HG02759 (cell line): Measurements from ENCODE around the gene MYL3.

Experiments
- ATAC-seq: cut with Tn5 transposase; IDR thresholded peaks from one replicate; pipeline ENCODE4 v1.9.1; 2021; ENCODE audit warnings: mild to moderate bottlenecking, moderate library complexity; ENCODE audit not compliant: unreplicated experiment

MYL3 gene

DNA sequence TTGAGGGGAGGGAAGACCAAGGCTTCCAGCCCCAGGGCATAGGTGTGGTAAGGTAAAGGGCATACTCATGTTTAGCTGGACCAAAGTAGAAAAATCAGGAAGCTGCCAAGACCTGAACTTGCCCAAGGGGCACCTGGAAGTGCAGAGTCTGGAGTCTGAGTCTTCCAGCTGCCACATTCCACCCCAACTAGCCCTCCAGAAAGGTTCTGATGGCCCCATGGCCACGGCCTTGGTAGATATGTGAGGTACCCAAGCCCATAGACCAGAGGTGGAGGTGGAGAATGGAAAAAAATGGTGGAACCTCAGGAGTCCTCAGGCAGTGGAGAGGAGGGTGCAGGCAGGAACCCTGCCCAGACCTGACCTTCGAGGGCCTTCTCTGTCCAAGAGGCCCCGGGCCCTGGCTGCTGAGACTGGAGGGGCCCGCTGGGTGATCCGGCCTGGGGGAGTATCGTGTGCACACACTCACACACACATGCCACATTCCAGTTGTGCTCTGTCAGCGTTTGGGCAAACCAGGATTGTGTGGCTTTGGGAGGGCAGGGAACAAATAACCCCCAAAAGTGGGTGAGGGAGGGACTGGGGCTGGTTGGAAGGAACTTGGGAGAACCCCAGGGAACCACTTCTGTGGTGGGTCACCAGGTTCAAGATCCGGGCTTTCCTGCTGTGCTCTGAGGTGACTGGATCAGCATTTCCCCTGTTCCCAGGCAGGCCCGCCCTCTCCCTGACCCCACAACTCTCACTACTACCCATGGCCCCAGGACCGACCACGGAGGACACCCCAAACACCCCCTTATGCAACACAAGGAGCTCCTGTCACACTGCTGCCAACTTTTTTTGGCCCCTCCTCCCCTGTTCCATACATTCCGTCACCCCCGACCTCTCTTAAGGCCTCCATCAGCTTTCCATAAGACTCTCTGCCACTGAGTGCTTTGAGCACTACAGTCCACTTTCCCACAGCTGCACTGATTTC is 11.6 kb downstream of the MYL3 start:
- no peak for ATAC-seq

DNA sequence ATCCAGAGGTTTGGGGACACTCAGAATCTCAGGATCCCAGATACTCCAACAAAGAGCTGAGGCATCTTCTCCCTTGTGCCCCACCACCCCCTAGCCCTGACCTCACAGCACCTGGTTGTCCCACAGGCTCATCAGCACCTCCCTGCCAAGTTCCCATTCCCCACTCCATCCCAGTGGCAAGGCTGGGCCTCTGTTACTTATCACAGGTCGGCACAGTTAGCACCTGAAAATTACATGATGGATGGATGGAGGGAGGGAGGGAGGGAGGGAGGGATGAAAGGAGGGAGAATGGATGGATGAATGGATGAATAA is 12.8 kb downstream of the MYL3 start:
- no peak for ATAC-seq

DNA sequence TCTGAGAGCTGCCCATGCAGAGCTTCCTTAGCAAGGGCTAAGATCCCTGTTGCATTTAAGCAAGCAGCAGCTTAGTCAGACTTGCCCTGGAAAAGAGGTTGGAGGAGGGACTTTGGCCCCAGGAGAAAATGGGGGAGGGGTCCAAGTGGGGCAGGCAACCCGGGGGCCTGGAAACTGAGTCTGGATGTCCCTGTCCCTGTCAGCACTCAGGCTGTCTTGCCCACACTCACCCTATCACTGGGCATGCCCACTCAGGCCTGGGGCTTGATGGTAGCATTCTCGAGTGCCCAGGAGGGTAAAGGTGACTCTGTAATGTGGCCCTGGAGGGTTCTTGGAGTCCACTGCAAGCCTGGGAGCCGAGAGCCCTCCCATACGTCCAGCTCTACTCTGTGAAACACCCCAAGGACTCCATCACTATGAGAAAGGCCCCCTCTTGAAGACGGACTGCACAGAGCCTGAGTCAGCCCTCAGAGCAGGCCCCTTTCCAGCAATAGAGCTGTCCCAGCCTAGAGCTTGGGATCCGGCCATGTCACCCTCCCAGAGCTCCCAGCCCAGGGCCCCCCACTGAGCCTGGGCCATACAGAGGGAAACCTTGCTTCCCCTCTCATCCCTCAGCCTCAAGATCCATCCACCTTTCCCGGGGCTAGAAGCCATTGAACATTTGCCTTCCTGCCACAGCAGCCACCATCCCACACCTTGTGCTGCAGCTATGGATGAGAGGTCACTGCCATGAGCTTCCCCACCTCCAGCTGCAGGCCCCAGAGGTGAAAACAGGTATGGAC is 13.4 kb downstream of the MYL3 start:
- ATAC-seq, result no peak

DNA sequence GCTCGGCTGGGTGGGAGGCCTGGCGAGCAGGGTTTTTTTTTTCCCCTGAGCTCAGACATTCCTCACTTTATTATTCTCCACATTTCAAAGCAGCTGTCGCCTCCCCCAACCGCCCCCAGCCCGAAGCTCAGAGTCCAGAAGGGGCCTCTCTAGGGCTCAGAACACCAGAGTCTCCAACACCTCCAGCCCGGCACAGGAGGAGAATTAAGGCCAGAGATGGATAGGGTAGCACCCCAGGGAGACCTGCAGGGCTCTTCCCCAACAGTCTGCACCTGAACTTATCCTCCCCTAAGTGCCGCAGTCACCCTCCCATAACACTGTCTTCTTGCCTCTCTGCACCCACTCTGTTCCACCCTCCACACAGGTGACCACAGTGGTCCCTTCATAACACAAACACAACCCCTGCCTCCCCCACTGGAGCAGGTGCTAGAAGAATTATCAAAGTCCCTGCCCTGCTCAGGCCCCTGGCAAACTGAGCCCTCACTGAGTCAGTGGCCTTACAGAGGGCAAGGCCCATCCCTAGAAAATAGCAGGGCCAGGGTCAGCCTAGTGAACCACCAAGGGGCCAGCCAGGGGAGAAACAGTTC is 14.1 kb downstream of the MYL3 start:
- no peak for ATAC-seq

DNA sequence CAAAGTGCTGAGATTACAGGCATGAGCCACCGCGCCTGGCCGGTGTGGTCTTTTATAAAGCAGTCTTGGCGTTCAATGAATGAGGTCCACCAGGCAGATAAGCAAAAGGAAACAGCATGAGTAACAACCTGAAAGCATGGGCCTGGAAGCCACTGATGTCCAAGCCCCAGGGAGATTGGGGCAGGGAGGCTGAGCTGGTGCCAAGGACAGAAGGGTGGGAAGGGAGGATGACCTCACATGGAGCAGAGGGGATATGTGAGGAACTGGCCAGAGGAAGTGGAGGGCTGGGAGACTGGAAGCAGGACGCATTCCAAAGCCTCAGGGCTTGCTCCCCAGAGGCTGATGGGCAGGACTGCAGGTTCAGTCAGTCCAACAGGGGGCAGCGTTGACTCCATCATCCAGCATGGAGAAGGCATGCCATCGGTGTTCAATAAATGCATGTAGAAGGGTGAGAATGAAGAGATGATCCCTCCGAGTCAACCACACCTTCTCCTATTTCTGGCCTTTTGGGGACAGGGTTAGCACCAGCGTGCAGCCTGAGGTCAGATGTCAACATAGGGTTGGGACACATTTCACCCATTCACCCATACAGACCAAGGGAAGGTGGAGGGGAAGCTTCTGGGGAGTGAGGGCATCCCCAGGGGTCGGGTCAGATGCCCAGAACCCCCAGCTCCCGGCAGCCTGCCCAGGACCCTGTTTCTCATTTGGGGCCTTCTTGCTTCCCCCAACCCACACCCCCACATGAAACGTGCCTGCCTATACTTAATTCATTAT is 14.8 kb downstream of the MYL3 start:
- ATAC-seq, result no peak

DNA sequence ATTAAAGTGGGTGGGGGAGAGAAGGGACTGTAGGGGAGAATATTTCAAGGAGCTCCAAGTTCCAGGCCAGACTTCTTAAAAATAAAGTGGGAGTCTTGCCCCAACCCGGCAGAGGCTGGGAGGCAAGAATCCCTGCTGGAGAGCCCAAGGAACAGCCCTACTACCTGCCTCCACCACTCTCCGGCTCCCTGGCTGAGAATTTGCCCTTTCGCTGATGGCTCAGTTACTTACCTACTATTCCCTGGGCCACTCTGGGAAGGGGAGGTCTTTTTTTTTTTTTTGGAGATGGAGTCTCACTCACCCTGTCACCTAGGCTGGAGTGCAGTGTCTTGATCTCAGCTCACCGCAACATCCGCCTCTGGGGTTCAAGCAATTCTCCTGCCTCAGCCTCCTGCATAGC is 15.5 kb downstream of the MYL3 start:
- ATAC-seq, result no peak

DNA sequence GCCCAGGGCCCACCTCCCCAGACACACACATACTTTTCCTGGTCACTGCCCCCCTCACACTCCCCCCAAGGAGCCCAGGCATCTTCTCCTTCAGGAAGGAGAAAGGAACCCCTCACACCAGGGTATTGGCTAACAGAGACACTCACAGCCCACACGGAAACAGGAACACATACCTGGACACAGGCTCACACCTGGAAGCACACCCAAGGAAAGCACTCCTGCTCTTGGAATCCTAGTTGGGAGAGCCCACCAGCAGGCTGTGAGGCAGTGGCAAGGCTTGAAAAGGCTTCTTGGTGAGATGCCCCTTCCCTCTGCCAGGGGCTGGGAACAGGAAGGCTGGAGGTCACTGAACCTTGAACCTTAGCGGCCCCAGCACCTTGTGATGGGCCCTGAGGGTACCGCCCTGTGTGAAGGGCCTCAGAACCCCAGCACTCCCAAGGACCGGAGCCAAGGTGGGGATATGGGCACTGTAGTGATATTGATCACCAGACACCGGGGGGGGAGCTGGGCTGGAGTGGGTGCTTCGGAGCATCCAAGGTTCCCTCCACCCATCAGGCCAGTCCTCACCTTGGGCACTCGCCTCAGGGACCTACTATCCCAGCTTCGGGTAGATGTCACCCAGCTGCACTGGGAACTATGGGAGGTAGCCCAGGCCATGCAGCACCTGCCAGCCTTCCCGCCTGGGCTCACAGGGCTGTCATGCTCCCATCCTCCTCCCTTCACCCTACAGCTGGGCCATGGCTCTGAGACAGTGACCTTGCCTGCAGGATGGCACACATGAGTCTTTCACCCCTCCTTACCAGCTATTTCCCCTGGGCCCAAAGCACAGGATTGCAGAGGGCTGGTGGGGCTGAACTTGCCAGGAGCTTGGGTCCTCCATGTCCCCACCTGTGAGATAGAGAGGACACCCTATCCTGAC is 16.4 kb downstream of the MYL3 start:
- ATAC-seq, result no peak

DNA sequence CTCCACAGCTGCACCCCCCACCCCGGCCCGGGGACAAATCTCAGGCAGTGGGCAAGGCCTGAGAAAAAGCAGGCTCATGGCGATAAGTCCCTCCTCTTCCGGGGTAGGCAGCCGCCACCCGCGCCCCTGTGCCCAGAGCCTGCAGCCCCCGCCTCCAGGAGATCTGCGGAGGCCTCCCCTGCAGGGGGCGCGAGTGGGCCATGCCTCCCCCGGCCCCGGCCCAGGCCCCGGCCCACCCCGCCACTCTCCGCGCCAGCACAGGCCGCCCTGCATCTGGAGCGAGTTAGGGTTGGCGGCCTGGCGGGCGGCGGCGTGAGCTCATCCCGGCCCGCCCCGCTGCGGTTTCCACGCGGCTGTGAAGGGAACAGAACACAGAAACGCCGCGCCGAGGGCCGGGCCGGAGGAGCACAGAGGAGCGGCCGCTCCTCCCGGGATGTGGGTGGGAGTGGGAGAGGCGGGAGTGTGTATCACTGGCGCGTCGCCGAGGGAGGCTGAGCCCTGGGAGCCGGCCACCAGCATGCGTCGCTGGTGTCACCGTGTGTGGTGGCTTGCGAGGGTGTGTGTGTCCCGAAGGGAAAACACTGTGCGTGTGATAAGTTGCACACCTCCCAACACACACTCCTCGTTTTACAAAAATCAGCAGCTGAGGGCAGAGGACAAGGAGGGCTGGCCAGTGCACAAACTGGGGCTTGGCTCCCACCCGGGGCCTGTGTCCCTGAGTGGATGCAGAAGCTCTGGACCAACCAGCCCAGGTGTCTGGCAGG is 17.2 kb downstream of the MYL3 start:
- peak; percentile 84 for ATAC-seq

DNA sequence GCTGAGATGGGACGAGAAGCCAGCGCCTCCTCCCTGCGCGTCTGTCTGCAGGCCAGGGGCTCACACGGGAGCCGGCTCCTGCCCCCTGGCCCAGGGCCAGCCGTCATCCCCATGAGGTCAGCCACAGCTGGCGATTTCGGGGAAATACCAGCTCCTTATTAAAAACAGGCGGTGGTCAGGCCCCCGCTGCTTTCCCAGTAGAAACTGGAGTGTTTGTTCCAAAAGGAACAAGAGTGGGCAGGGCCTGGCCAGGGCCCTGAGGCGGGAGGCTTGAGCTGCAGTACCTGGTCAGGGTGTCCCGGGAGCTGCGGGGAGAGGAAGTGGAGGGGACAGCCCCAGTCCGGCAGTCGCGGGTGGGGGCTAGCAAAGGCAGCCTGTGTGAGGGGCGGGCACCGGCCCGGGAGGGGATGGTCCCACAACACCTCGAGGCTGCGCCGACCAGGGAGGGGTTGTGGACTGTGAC is 17.8 kb downstream of the MYL3 start:
- peak; percentile 59 for ATAC-seq

DNA sequence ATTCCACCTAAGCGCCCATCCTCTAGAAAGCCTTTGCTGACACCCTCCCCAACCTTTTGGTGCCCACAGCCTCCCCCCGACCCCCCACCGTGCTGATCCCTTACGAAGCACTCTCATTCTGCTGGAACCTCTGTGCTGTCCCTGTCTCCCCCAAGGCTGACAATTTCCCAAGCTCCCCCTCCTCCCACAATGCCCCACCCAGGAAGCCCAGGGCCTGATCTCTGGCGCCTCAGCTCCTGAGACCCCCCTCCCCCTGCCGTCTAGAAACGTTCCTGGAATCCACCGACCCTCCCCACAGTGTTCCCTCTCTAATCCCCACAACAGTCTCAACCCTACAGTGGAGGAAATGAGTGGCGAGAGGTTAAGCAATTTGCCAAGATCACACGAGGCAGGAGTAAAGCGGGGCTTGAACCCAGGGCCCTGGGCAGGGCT is 18.3 kb downstream of the MYL3 start:
- no peak for ATAC-seq

DNA sequence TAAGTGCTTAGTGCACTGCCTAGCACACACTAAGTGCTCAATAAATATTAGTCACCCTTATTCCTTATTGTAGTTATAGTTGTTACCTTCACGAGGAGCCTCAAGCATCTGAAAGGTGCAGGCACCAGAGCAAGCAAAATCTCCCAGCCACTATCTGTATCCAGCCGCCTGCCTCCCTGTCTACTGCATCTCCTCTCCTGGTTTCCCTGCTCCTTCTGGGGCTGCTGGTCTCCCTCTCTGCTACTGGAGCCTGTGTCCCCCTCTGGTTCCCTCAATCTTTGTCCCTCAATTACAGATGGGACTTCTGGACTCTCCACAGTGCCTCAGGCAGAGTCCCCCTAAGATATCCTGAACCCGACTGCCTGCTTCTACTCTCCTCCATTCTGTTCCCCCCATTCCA is 18.8 kb downstream of the MYL3 start:
- no peak for ATAC-seq

DNA sequence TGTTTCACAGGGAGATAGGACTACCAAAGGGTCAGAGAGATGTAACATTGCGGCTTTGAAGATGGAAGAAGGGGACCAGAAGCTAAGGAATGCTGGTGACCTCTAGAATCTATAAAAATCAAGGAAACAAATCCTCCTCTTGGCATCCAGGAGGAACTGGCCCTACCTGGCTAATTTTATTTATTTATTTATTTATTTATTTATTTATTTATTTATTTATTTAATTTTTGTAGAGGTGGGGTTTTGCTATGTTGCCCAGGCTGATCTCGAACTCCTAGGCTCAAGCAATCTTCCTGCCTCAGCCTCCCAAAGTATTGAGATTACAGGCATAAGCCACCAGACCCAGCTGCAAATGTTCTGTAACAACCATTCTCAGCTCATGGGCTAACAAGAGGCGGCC is 19.7 kb downstream of the MYL3 start:
- ATAC-seq, result no peak

DNA sequence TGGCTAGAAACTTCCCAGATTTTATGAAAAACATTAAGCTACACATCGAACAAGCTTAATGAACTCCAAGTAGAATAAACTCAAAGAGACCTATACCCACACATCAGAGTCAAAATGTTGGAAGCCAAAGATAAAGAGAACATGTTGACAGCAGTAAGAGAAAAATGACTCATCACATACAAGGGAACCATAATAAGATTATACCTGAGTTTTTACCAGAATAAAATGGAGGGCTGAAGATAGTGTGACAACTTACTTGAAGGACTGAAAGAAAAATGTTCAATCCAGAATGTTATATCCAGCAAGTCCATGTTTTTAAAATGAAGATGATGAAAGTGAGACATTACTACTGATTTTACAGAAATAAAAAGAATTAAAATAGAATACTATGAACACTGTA is 22.8 kb downstream of the MYL3 start:
- no peak for ATAC-seq

DNA sequence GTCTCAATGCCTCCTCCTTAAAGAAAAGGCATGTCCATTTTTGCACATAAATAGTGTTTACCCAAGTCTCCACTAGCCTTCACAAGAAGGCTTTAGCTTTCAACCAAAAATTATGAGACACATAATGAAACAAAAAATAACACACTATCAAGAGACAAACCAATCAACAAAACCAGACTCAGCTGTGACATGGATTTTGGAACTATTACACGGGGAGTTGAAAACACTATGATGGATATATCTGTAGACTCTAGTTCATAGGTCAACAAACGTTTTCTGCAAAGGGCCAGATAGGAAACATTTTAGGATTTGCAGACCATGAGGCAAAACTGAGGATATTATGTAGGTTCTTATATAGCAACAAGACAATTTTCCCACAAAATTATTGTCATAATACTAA is 24.9 kb downstream of the MYL3 start:
- ATAC-seq, result no peak

DNA sequence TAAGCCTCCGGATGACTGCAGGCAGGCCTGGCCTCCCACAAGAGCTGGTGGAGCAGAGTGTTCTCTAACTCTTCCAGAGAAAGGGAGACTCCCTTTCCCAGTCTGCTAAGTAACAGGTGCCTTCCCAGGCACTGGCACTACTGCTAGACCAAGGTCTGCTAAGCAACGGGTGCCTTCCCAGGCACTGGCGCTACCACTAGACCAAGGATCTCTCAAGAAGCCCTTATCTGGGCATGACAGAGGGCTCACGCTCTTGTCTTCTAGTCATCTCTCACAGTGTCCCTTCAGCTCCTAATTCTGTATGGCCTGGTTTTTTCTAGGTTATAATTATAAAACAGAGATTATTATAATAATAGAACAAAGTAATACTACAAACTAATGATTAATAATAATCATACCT is 27.8 kb downstream of the MYL3 start:
- no peak for ATAC-seq

DNA sequence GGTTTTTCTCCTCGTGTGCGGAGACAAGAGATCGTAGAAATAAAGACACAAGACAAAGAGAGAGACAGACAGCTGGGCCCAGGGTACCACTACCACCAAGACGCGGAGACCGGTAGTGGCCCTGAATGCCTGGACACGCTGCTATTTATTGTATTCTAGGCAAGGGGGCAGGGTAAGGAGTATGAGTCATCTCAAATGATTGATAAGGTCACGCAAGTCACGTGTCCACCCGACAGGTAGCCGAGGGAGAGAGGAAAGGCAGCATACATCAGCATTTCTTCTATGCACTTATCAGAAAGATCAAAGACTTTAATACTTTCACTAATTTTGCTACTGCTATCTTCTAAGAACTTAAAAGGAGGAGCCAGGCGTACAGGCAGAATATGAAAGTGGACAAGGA is 28.2 kb downstream of the MYL3 start:
- no peak for ATAC-seq

DNA sequence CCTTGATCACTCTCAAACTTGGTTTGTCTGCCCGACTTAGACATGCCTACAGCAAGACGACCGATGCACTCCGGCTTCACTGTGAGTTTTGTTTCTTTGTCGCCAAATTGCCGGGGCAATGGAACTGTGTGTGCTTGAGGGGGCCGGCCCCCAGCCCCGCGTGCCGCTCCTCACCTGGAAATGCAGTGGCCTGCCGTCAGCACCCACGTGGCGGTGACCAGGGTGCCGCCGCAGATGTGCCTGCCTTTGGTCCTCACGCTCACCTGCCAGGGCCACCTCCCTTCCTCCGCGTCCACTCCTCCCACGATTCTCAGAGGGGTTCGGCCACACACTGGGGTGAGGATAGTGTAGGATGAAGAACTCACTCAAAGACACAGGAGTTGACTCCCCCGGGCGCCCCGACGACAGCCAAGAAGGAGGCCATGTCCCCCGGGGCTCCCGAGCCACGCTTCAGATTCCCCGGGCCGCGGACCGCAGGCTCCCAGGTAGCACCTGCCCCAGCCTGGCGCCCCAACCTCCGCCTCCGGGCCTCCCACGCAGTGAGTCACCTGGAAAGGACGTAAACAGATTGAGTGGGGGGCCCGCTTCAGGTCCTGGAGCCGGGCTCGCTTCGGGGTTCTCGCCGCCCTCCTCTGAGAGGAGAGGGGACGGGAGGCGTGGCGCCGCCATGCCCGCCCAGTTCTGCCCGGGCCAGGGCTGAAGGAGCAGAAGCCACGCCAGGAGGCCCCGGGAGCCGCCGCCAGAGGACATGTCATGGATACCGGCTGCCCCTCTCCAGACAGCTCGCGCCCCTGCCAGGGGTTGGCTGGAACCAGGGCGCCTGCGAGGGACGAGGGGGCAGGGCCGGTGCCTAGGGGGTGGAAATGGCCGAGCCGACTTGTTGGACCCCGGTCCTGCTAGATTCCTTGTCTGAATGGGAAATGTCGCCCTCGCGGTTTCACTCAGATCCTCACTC is 29.6 kb downstream of the MYL3 start:
- no peak for ATAC-seq

DNA sequence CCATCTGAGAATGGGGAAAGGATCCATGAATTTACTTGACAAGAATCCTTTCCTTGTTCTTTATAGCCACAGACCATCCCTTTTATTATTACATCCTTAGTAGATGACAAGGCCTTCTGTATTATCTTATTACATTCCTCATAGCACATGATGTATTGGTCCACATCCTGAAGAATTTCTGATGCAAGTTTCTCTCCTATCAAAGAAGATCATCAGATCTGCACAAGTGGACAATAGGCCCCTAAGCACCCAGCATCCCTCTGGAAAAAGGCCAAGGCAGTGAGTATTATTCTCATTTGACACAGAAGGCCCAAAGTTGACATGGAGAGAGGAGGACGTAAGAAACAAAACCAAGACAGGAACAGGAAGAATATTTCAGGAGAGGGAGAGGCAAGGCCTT is 31.4 kb downstream of the MYL3 start:
- ATAC-seq, result no peak
